GM21825 (cell line): ENCODE results near the gene SIPA1L2.

Source experiments
- ATAC-seq: cut with Tn5 transposase; IDR thresholded peaks from one replicate; pipeline ENCODE4 v1.9.1; 2021; ENCODE audit warnings: mild to moderate bottlenecking, moderate library complexity; ENCODE audit not compliant: unreplicated experiment

The SIPA1L2 gene

GRCh38 chr1:232644209-232644608 lies 14.3 kb upstream of the SIPA1L2 start:
- ATAC-seq: no peak

DNA sequence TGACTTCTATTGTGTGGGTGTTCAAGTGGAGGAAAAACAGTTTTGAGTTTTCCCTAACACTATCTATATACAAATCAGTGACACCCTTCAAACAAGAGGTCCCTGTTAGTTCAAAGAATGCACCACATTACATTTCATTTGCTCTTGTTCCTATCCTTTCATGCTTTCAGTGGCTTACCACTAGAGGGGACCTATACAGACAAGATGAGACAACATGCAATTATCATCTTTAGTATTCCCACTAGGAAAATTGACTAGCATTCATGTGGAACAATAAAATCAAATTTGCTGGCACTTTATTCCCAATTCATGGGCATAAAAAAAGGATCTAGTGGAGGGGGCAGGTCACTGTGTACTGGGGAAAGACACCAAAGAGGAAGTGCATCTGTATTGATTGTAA lies 13.3 kb upstream of the SIPA1L2 start:
- ATAC-seq: no peak

DNA sequence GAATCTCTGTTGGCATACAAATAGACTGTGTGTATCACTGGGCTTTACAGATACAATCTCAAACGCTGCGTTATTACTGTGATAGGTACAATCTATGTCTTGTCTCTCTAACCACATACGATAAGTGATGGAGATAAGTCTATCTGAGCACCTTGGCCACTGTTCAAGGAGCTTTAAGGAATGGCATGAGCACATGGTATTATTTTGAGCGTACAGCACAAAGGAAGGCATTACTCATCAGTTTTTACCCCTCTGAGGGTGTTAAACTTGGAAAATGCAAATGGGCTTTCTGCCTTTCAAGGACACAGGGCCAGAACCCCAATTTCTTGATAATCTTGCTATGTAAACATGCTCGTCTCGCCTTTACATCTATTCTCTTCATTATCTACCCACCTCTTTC lies 11.6 kb upstream of the SIPA1L2 start:
- ATAC-seq: no peak

- ATAC-seq: no peak
These were observed 6.9 kb upstream of the SIPA1L2 start for GRCh38 chr1:232636799-232637198.

GRCh38 chr1:232635778-232636356 lies 5.9 kb upstream of the SIPA1L2 start:
- ATAC-seq: no peak

DNA sequence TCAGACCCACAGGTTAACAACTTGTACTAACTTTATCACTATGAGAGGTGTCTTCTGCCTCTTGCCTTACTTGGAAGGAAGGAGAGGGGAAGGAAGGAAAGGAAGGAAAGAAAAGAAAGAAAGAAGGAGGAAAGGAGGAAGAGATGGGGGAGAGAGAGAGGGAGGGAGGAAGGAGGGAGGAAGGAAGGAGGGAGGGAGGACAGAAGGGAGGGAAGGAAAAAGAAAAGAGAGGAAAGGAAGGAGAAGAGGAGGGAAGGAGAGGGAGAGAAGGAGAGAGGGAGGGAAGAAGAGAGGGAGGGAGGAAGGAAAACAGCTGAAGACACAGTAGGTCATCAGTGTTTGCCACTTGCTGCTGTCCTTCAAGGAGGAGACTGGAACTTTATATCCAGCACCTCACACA lies 5.3 kb upstream of the SIPA1L2 start:
- no peak for ATAC-seq

GRCh38 chr1:232634096-232634495 lies 4.2 kb upstream of the SIPA1L2 start:
- ATAC-seq: no peak

- no peak for ATAC-seq
These were observed 912 bp upstream of the SIPA1L2 start for GRCh38 chr1:232630894-232631195.

- ATAC-seq: peak; percentile 41
These were observed 485 bp downstream of the SIPA1L2 start for GRCh38 chr1:232629250-232630046.

DNA sequence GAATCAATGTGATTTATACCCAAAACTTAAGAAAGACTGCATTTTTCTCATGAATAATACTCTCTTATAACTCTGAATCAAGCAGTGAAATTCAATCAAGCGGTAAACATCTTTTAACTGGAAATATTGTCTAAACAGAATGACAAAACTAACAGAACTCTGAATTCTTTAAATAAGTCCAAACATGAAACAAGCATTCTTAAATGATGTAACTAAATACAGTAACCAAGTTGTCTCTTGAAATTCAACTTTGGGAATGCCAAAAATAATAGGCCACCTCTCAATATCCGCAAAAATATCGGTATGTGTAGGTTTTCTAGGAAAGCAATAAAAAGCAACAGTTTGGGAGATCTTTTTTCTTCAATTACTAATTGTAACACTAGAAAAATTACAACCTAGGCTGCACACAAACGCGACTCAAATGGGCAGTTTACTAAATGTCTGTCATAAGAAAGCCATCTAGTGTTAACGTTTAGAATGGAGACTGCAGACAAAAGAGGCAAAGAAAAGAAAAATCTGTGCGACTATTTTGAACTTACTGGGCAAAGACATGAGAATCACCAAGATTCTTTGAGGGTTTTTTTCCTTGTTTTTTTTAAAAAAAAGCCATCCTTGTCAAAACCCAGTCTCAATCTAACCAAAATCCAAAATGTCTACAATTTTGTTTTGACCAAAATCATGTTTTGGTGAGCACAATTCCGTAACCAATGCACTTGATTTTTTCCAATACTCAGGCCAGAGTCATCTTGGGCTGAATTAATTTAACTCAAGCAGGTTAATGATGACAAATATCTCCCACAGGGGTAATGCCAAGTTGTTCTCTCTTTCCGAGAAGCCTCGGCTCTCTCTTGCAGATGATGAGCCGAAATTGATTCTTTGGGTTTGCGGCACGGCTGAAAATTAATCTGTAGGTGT lies 1.3 kb downstream of the SIPA1L2 start:
- ATAC-seq: no peak

GRCh38 chr1:232627645-232628334 lies 2.1 kb downstream of the SIPA1L2 start:
- no peak for ATAC-seq

GRCh38 chr1:232627171-232627570 lies 2.8 kb downstream of the SIPA1L2 start:
- ATAC-seq: no peak

GRCh38 chr1:232626452-232626851 lies 3.5 kb downstream of the SIPA1L2 start:
- ATAC-seq: no peak

DNA sequence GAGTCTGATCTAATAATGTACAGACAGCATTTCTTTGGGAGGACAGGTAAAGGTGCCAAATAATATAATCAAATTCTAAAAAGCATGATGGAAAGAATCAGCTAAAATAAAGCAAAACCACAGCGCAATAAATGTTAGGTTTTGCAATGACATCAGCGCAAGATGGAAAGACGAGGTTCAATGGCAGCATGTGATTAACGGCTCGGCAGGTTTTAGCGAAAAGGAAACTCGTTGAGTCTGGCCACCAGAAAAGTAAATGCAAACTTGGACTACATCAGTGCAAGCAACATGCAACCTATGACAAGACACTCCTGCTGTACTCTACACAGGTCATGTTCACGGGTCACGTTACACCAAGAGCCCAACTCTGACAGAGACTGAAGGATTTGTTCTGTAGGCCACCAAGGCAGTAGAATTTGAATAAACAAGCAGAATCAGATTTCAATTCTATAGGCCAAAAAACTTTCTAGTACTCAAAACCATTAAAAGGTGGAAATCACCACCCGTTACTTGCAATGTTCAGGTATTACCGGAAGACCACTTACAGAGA lies 4.5 kb downstream of the SIPA1L2 start:
- no peak for ATAC-seq

DNA sequence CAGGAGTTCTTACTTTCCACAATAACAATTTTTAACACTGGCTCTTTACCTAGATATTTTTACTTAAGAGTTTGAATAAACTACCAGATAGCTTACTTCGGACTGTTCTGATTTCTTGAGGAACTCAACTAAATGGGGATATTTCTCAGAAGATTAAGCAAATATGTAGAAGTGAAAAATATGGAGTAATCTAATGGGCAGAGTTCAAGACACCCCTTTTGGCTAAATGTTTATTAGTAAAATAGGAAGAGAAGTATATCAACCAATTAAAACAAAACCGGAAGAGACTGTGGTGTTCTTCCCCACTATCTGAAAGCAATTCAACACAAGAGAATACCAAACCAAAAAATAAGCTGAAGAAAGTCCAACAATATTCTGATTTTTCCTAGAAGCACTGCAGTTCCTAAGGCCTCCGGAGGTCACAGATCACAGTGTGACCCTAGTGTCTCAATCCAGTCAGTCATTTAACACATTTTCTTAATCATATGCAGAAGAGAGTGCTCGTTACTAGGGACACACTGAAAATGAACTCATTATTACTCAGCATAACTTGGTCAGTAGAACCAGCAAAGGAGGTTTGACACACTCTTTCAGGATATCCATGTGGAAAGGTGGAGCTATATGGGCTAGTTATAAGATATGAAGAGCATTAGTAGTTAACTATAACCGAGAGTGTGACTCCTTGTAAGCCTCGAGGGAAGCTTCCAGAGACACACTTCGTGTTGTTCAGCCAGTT lies 5.2 kb downstream of the SIPA1L2 start:
- ATAC-seq: no peak

DNA sequence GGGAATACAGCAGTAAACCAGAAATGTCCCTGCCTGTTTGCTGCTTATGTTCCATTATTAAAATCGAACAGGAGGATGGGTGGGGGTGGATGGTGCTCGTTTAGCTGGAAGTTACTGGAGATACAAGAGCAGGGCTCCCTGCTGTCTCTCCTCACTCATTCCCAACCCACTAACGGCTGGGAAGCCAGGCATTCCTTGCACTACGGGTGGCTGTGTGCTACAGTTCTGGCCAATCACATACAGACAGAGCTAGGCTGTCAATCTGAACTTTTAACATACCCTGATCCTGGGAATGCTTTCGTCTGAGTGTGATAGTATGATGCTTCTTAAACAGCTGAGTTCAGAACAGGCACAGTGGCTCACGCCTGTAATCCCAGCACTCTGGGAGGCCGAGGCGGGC lies 7.0 kb downstream of the SIPA1L2 start:
- no peak for ATAC-seq

DNA sequence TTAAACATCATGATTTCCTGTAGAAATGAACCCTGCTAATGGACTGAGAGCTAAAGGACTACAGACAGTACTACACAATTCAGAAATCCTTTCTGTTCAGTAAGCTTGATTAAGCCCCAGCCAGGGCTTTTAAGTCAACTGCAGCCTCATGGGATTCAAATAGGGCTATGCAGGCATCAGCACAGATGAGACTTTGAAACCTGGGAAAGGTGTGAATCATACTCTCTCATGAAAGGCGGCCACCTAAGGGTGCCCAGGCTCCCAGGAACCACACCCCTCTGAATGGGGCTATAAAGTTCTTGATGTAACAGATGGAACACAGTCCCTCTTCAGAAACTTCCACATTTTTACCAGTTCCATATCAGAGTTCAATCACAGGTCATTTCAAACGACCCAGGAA lies 7.6 kb downstream of the SIPA1L2 start:
- no peak for ATAC-seq

- no peak for ATAC-seq
These were observed 8.9 kb downstream of the SIPA1L2 start for GRCh38 chr1:232621050-232621449.

DNA sequence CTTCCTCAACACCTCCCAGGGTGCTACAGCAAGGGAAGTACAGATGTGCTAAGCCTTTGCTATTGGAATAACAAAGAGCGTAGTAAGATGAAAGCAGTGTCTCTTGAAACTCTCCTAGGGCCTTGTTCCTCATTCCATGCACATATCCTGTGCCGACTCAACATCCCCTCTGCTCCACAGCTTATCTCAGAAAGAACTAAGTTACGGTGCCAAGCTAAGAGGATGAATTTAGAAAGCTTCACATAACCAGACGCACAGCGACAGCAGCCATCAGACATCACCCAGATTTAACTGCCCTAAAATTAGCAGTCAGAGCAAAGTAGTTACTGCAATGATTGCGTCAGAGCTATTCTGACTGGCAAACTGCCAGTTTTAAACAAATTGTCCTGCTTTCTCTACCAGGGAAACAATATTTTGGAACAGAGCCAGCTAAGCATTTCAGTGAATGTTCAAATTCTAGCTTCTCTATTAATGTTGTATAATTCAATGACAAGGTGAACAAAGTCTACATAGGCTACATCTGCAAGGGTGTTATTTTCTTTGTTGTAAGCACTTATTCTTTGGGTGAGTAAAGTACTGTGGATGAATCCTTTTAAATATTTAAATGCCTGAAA lies 9.5 kb downstream of the SIPA1L2 start:
- ATAC-seq: no peak

DNA sequence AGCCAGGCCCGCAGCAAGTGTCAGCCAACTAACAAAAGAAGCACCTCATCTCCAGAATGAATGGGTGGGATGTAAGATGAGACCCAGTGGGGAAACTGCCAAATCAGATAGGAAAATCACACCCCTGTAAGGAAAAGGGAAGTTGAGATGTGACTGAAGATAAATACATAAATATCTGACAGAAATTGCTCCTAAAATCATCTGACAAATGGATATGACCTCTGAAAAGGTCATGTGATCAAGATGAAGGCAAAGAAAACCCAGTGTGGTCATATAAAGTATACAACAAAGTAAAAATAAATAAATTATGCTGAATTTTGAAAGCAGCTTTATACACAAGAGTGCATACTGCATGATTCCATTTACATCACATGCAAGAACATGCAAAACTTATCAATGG lies 12.7 kb downstream of the SIPA1L2 start:
- ATAC-seq: no peak
